ENCODE measurements around the gene FAHD2A. TPM values are rescaled to one million over a fixed set of nuclear protein-coding genes. Genes with fewer than 3 reads are reported as not detected.
"Not testable (repeated sequence)": the region's sequence is repeated elsewhere in the genome, so short reads cannot be mapped to it uniquely, and the experiment has no call there.

FAHD2A gene
- total RNA-seq, 1 experiment from 2014 or later: 35.1 TPM

DNA sequence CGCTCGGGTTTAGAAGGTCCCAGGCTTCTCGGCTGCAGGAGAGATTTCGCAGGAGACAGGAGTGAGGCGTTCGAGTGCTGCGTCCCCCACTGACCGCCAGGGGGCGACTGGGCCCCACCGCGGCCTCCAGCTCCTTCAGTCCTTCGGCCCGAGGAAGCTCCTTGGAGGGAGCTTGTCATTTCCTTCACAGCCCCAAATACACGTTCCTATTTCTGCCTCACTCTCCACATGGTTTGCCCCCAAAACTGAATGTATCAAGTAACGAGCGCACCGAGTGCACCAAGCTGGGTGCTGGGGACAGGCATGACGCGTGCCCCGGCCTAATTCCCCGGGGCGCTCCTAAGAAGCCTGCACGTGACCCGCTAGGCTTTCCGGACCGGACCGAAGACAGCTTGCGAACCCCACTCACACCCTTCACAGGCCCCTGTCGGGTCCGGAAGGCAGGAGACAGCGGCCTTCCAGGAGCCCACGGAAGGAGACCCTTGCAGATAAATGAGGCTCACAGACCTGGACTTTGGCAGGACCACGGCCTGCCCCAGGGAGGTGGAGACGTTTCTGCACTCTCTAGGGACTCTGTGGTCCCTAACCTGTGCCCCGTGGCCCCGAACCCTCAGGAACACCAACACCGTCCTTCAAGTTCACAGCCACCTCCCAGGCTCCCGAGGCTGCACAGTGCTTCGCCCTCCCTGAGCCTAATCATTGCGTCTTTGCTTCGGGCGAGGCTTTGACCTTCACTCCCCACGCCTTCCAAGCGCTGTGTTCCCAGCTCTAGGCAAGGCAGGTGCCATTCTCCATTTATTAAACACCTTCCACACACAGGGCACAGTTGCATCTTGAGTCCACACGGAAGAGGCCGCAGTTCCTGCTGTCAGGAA, 13.0 kb upstream of the FAHD2A start:
- DNase-seq (ENCODE audit: low read depth): peak; percentile 59

DNA sequence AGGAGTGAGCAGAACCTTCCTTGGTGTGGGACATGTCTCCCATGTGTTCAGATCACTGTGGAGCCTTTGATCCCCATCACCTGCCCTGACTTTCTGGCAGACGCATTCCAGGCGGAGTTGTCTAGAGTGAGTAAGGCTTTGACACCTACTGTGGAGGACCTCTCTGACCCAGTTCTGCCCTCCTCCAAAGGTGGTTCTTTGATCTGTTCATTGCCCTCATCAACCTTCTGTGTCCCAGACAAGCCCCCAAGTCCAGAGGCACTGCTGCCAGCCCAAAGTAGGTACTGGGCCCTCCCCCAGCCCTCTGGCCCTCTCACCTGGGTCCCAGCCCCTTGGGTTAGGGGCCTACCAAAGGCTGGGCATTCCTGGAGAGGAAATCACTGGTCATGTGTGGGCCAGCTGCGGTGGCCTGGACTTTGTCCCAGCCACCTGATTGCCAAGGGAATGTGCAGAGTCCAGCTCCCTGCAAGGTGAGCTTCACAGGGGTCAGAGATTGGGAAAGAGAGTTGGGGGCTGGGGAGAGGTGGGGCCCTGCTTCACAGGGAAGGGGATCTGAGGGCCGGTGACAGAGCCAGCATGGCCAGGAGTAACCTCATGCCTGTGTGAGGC, 12.1 kb upstream of the FAHD2A start:
- DNase-seq (ENCODE audit: low read depth): no peak

DNA sequence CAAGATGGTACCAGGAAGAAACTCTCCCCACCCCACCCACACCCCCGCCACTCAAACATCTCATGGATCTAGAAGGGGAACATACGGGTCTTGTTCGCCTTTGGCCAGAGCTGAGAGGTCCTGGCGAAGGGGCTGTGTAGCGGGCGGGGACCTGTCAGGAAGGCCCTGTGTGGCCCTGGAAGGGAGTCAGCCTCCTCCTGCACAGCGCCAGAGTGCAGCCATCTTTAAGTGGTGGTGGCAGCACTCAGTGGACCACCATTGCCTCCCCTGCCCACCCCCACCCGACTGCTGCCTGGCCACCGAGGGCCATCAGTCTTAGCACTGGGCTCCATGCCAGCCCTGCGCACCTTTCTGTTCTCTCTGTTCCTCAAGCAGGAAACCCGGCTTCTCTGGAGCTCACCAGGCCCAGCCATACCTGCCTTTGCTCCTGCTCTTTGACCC, 11.6 kb upstream of the FAHD2A start:
- no peak for DNase-seq (ENCODE audit: low read depth)

DNA sequence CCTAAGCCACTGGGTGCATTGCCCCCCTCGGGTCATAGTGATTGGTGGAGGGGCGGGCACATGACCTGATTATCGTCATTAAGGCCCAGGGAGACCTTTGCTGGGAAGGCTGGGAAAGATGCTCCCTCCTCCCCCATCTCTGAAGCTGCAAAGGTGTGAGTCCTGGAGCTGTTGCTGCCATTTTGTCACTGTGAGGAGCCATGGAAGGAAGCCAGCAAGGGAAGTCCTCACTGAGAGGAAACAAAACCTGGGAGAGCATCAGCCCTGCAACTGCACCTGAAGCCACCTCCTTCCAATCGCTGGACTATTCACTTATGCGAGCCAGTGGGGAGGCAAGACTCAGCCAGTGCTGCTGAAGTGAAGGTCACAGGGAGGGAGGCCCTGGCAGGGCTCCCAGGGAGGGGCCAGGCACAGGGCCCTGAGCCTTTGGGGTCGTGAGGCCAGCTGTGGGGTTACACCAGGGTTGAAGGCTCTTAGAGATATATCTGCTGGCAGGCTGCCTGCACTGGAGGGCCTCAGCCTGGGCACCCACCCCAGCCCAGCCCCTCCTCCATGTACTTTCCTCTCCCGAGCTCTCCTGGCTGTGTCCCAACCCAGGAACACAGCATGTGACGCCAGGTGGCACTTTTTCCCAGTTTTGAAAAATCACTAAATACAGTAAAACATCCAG, 10.7 kb upstream of the FAHD2A start:
- DNase-seq (ENCODE audit: low read depth): no peak

DNA sequence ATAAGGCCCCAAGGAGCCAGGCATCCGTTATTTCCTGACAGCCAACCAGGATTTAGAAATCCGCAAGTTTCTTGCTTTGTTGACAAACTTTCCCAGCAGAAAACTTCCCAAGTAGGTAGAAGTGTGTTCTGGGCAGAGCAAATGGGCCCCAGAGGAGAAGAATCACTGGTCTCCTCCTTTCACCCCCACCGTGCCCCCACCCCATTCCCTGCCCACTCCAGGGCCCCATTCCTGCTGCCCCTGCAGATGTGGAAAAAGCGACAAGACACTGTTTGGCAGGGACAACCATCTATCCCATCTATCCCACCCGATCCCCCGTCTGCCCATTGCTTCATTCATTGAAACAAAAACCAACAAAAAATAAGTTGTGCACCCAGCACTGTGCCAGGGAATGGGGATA, 10.2 kb upstream of the FAHD2A start:
- no peak for DNase-seq (ENCODE audit: low read depth)

DNA sequence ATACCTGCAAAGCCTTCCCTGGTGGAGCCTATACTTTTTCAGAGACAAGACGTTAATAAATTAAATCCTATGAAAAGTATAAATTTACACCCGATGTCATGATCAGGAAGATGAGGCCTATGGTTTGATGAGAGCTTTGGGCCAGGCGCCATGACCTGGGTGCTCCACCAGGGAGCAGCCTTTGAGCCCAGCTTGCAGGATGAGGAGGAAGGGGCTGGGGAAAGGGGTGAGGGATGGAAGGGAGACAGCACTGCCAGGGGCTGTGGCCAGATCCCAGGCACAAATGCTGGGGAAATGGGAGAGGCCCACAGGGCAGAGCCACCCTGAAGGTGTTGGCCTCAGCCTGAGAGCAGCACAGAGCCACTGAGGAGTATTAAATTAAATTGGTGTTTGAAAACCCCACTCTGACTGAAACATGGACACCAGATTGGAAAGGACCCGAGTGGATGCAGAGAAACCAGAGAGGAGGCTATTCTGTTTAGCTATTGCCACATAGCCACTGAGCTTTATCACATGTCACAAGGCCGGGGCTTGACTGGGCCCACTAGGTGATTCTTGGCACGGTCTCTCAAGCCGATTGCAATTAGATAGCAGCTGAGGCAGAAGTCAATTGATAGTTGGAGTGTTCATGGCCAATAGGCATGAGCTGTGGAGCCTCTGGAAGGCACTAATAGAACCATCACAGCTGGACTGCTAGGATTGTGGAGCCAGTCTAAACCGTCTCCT, 9.6 kb upstream of the FAHD2A start:
- DNase-seq (ENCODE audit: low read depth): no peak

DNA sequence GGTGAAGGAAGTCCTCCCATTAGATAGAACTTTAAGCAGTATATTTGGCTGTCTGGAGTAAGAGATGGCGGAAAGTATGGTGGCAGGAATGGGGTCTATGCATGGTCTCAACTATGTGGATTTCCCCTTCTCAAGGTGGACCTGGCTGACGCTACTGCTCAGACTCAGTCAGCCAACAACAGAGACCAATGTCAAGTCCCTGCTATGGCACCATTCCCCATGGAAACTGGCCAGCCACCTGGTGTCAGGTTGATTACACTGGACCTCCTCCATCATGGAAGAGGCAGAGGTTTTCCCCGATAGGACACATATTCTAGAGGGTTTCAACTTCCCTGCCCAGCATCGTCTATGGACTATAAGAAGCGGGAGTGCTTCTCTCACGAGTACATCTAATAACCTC, 8.6 kb upstream of the FAHD2A start:
- DNase-seq (ENCODE audit: low read depth): no peak

DNA sequence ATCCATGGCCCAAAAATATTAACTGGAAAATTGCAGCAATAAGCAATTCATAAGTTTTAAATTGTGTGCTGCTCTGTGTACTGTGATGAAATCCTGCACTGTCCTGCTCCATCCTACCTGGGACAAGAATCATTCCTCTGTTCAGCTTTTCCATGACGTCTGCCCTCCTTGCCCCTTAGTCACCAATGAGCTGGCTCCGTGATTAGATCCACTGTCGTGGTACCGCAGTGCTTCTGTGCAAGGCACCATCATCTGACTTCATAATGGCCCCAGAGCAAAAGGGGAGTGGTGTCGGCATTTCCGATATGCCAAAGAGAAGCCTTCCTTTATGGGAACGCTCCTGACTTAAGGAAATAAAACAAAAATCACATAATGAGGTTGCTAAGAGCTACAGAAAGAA, 3.4 kb upstream of the FAHD2A start:
- no peak for DNase-seq (ENCODE audit: low read depth)

DNA sequence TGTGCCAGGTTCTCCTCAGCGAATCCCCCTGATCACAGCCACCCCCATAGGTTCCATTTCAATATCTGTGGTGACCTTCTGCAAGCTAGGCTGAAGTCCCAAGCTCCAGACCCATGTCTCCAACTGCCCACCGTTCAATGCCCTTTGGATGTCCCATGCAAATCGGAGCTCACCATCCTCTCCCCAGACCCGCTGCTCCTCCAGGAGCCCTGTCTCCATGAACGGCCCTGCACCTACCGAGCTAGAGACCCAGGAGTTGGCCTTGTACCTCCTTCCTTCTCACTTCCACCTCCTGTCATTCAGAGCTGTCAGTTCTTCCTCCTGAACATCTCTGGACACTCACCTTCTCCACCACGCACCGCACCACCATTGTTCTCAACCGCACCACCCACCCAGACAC, 1.0 kb upstream of the FAHD2A start:
- DNase-seq (ENCODE audit: low read depth): no peak

DNA sequence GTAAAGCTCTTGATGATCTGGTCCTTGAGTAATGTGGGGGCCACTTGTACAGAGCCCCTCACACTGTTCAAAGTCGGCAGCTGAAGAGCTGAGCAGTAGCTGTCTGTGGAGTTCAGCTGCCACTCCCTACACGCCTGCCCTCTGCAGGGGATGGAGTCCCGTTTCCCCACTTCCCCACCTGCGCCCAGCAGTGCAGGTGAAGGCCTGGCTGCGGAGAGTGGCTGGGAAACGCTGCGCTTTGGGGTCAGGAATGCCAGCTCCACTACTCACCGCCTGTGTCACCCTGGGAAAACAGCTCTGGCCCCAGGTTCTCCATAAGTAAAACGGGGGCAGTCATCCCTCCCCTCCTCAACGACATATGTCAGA, 521 bp upstream of the FAHD2A start:
- DNase-seq (ENCODE audit: low read depth): not testable (repeated sequence)

DNA sequence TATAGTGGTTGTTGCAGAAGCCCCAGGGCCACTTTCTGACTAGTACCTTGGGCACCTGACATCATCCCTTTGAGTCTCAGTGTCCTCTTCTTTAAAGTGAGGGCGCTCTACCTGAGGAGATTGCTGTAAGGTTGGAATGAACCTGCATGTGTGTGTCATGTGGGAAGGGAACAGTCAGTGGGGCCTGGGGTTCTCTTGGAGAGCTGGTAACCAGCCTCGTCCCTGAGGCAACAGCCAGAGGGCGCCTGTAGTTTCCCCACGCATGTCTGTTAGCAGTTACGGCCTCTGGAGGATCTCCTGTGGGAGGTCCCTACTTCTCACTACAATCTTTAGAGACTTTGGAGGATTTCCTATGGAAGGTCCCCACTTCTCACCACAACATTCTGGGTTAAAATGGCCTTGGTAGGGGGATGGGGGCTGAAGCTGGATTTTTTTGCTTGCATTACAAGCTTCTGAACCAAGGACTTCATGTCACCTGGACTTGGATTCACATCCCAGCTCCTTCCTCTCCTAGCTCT, 755 bp downstream of the FAHD2A start:
- peak; percentile 45 for DNase-seq (ENCODE audit: low read depth)

DNA sequence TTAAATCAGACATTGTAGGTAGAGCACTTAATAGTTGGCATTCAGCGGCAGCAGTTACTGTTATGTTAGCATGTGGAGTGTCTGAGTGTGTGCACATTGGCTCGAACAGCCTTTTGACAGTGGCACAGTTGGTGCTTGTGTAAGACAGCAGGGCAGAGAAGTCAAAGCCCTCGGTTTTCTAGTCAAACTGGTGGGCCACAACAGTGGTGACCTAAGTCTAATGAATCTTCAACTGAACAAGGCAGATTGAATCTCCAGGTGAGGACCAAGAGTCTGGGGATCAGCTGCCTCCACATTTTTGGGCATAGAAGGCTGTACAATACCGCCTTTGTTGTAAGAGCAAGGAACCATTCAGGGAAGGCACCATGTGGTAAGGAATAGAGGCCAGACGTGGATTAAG, 1.3 kb downstream of the FAHD2A start:
- DNase-seq (ENCODE audit: low read depth): not testable (repeated sequence)

DNA sequence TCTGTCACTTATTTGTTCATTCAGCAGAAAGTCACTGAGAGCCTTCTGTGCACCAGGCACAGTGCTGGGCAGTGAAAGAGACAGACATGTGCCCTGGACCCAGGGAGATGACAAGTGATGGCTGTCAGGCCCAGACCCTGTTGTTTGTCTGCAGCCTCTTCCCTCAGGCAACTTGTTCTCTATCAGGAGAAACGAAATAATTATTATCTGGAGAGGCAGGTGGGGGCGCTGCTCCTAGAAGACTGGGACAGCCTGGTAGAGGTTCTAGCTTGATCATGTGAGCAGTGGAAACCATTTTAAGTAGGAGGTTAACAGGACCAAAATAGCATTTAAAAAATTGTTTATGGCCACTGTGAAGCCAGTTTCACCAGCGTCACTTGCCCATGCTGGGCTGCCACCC, 2.2 kb downstream of the FAHD2A start:
- DNase-seq (ENCODE audit: low read depth): not testable (repeated sequence)

DNA sequence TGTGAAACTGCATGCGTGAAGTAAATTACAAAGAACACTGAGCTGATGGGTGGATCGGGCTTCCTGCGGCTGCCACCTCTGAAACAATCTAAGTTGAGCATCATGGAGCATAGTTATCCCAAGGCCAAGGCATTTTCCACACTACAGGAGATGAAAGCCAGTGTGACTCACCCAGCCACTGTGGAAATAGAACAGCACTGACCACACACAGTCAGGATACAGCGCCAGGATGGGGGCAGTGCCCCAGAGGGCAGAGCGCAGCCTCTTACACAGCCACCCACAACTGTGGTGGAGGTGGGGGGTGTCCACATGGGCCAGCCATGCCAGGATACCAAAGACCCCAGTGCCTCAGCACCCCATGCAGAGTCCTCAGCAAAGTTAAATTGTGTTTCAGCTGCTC, 8.7 kb downstream of the FAHD2A start:
- DNase-seq (ENCODE audit: low read depth): peak; percentile 62

DNA sequence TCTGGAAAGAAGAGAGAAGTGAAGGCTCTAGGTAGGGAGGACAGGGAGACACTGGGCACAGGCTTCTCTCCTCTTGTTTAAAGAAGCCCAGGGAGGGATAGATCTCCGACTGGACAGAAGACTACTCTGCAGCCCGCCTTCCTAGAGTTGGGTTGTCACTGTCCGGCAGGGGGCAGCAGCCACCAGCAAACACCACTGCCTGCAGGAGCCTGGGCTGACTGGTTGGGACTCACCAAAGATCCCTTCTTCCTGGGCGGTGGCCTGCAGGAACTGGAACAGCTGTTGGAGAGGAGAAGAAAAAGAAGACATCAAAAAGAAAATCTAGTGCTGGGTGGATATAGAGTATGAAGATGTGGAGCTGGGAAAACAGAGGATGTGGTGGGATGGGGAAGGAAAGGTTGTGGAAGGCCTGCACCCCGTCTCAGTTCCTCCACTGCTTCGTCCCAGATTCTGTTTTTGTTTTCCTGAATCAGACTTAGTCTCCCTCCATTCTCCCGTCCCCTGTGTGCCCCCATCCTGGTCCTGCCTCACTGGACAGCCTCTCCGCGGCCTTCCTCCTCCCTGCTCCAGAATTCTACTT, 11.6 kb downstream of the FAHD2A start:
- peak; percentile 77 for DNase-seq (ENCODE audit: low read depth)

DNA sequence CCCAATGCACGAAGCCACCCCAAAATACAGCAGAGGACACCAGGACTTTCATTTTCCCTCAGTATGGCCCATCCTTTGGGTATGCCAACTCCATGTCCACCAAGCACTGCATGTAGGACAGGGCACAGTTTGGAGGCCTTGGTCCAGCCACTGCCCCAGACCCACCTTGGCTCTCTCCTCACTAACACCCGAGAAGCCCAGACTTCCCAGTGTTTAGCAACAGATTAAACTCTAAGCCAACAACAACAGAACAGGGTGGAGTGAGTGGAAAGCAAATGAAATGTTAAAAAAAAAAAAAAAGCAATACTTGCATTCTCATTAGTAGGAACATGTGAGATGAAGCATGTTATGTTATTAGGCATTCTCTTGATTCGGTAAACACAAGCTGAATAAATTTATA, 12.6 kb downstream of the FAHD2A start:
- DNase-seq (ENCODE audit: low read depth): not testable (repeated sequence)

DNA sequence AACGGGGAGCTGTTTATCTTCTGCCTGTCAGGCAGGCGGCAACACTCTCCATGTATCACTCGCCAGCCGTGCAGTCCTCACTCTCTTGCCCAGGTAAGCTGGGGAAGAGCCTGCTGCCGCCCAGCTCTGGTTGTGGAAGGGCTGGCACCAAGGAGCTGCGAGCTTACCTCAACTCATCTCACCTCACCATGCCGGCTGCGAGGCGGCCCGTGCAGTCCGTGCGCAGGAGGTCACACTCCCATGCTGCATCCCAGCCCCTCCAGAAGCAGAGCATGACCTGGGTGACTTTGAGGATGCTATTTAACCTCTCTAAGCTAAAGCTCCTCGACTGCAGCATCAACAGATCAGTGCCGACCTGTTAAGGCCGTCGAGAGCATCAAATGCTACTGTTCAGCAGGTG, 13.1 kb downstream of the FAHD2A start:
- not testable (repeated sequence) for DNase-seq (ENCODE audit: low read depth)

DNA sequence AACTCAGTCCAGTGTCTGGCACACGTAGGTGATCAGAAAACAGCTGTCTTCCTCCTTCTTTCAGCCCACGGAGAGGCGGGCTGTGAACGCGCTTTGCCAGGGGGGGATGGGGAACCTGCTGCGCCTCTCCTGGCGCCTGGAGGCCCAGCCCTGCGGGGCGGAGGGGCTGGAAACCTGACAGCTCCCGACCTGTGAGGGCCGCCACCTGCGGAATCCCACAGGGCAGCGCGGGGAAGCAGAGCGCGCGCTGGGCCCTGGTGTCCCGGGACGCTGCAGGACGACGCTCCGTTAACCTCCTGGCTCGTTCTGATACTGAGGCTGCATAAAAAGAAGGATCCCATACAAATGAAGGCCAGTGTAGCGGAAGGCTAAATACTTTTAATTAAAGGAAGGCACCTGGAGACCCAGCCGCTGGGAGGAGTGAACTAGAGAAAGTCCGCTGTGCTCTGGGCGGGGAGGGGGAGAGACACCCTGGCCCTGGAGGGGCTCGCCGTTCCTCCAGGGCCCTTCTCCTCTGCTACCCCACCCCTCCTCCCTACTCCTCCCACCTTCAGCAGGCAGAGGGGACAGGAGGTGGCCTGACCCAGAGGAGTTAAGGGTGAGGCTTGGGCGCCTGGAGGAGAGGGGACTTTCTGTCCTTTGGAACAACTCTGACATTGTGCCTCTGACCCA, 24.8 kb downstream of the FAHD2A start:
- DNase-seq (ENCODE audit: low read depth): not testable (repeated sequence)

DNA sequence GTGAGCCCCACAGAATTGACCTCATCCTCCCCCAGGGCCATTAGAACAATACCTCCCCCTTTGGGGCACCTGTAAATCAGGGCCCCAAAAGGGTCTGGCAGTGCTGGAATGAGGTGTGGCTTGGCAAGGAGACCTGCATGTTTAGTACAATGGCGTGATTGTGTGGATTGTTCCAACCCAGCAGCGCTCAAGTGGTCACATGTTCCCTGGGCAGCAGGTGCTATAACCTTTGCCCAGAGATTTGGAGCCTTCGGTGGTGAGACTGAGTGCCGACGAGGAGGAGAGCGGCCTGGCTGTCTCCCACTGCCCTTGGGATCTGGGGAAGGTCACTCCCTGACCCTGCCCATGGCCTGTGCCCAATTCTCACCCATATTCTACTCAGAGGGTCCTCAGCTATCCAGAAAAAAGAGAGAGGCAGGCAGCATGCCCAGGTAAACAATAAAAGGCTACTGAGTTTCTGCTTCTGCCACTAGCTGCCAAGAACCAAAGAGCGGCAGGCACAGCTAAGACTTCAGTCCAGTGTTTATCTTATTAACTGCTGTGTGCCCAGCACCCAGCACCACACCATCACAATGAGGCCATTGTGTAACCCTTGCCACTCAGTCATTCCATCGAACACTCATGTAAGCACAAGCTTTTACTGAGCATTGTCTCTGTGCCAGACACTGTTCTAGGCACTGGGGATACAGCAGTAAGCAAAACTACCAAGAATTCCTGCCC, 27.4 kb downstream of the FAHD2A start:
- not testable (repeated sequence) for DNase-seq (ENCODE audit: low read depth)

DNA sequence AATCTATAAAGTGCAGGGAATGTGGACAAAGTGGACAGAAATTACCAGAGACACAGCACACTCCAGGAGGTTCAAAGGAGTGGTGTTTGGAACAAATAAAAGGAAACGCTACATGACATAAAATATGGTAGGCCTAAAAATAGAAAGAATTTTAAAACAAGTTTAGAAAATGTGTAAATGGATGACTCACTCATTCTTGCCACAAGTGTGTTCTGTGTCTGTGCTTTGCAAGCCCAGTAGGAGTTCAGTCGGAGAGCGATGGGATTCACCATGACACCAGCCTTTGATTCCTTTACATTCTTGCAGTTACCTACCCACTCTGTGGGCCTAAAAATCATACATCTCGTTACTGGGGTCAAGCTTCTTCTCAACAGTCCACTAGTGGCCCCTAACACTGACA, 30.9 kb downstream of the FAHD2A start:
- DNase-seq (ENCODE audit: low read depth): not testable (repeated sequence)

Data from HT1080 (cell line).